PC-9 (cell line): ENCODE results near the gene CYP1A2. TPM values are rescaled to one million over a fixed set of nuclear protein-coding genes. Genes with fewer than 3 reads are reported as not detected.

ENCODE experiments used
- BruUV-seq: library from RNA; stranded (reverse); fragments of 400-500 nt; replicated peaks from 2 replicates; lab custom pipeline; 2021; lab: Mats Ljungman, UMichigan
- CTCF ChIA-PET: fragments of 300-600 bp; sonication (Branson Sonifier 250); formaldehyde crosslinking; loops from one replicate; lab custom pipeline; 2022; ENCODE audit warnings: antibody characterized with exemption; lab: Charles Lee
- POLR2A ChIA-PET: fragments of 300-600 bp; sonication (Branson Sonifier 250); formaldehyde crosslinking; loops from one replicate; lab custom pipeline; 2022; ENCODE audit warnings: antibody characterized with exemption; ENCODE audit not compliant: unreplicated experiment; lab: Charles Lee
- DNase-seq, 2 experiments: peaks; one replicate each; pipeline versions ENCODE4 v3.0.0 to v3.0.0-alpha.2; 2015 to 2022; ENCODE audit warnings: mixed read lengths in 1 of 2
- H2AFZ ChIP-seq: fragments of 200-600 bp; sonication (generic); 2 replicates; pipeline ENCODE4 v1.8.1; 2017; ENCODE audit warnings: antibody characterized with exemption
- H3F3A ChIP-seq: fragments of 200-600 bp; sonication (generic); 2 replicates; pipeline ENCODE4 v1.8.1; 2017; ENCODE audit warnings: antibody characterized with exemption, mild to moderate bottlenecking, low read depth; ENCODE audit not compliant: insufficient read depth
- H3K27ac ChIP-seq: fragments of 200-600 bp; sonication (generic); 2 replicates; pipeline ENCODE4 v1.6.1; 2016; ENCODE audit warnings: mixed run types
- H3K27me3 ChIP-seq: fragments of 200-600 bp; sonication (generic); 2 replicates; pipeline ENCODE4 v1.6.1; 2016; ENCODE audit warnings: low read depth, mixed run types; ENCODE audit not compliant: insufficient read depth
- H3K36me3 ChIP-seq: fragments of 200-600 bp; sonication (generic); 2 replicates; pipeline ENCODE4 v1.6.1; 2016; ENCODE audit warnings: low read depth, mixed run types
- H3K4me1 ChIP-seq: fragments of 200-600 bp; sonication (generic); replicated peaks from 2 replicates; pipeline ENCODE4 v1.6.1; 2016; ENCODE audit warnings: mixed run types; ENCODE audit not compliant: insufficient read depth
- H3K4me2 ChIP-seq: fragments of 200-600 bp; sonication (generic); 2 replicates; pipeline ENCODE4 v1.6.1; 2017; ENCODE audit warnings: mixed run types
- H3K4me3 ChIP-seq: fragments of 200-600 bp; sonication (generic); 2 replicates; pipeline ENCODE4 v1.6.1; 2016; ENCODE audit warnings: mixed run types
- H3K79me2 ChIP-seq: fragments of 200-600 bp; sonication (generic); 2 replicates; pipeline ENCODE4 v1.6.1; 2017; ENCODE audit warnings: low read depth, mixed run types
- H3K9me2 ChIP-seq: fragments of 200-600 bp; sonication (generic); 2 replicates; pipeline ENCODE4 v1.8.1; 2017; ENCODE audit warnings: mild to moderate bottlenecking; ENCODE audit not compliant: insufficient read depth
- H3K9me3 ChIP-seq: fragments of 200-600 bp; sonication (generic); 2 replicates; pipeline ENCODE4 v1.8.1; 2016; ENCODE audit warnings: low read depth; ENCODE audit not compliant: insufficient read depth
- H4K20me1 ChIP-seq: fragments of 200-600 bp; sonication (generic); 2 replicates; pipeline ENCODE4 v1.8.1; 2017; ENCODE audit not compliant: insufficient read depth
- CTCF ChIP-seq: fragments of 200-600 bp; sonication (generic); conservative IDR thresholded peaks from 2 replicates; pipeline ENCODE4 v1.6.1; 2017; ENCODE audit warnings: mixed run types, antibody characterized with exemption, mild to moderate bottlenecking, moderate library complexity
- EZH2 ChIP-seq: fragments of 200-600 bp; sonication (generic); IDR thresholded peaks from 2 replicates; pipeline ENCODE4 v1.8.0; 2017; ENCODE audit warnings: antibody characterized with exemption, low read depth
- intact Hi-C: fragments of 100-400 bp; cut with micrococcal nuclease; formaldehyde crosslinking; loops from one replicate; pipeline ENCODE4 v1.10.0; 2022; ENCODE audit not compliant: unreplicated experiment
- total RNA-seq: library from RNA; stranded (reverse); gene quantifications from 2 replicates; pipeline ENCODE4 v1.2.3, GENCODE V29; 2021

CYP1A2 gene
- total RNA-seq, 1 experiment from 2014 or later = not detected

GRCh38 chr15:74790080-74790916, 41.7 kb downstream of the CYP1A2 start:
- BruUV-seq = no TSS peak
- Histone ChIP-seq H3K27me3 (no peaks in the 10 kb centered on the region), H3K4me2 (no peak overlapping the region), H3K36me3 (peaks cover 6% of the 10 kb centered on the region), H3K9me2 (no peaks in the 10 kb centered on the region), H3F3A (no peaks in the 10 kb centered on the region), H2AFZ (no peak overlapping the region), H3K79me2 (peaks cover 48% of the 10 kb centered on the region), H3K4me3 (no peak overlapping the region), H4K20me1 (peaks cover 49% of the 10 kb centered on the region), H3K9me3 (no peaks in the 10 kb centered on the region), H3K27ac (no peak overlapping the region), H3K4me1 (peaks cover 15% of the 10 kb centered on the region)
- peak in 1 of 2 experiments; percentile 70 for DNase-seq
- CTCF ChIA-PET = no interaction called here
- intact Hi-C loops = no loop called here
- no peak for TF ChIP-seq EZH2
- no peak for TF ChIP-seq CTCF
- POLR2A ChIA-PET = interaction anchor here (0.5 to 0.7 kb wide), 2 partner anchors 234 to 430 kb away, joined by 3 read pairs; no protein-coding TSS in a partner anchor

GRCh38 chr15:74791007-74791406, 42.4 kb downstream of the CYP1A2 start:
- POLR2A ChIA-PET = no interaction called here
- Histone ChIP-seq H3K4me1 (peaks cover 15% of the 10 kb centered on the region), H3K79me2 (peaks cover 41% of the 10 kb centered on the region)

DNA sequence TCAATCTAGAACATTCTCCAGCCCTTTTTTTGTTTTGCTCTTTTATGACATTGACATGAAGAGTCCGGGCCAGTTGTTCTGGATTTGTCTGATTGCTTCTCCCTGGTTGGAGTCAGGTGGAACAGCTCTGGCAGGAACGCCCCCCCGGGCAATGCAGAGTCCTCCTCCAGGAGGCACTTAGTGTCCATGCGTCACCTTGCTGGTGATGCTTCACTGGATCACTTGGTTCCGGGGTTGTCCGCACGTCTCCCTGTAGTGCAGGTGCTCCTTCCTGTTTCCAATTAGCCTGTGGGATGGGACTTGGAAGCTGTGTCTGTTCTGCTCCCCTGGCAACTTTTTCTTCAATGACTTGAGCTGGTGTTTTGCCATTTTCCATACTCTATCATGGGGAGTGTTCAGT, 43.0 kb downstream of the CYP1A2 start:
- ChIA-PET POLR2A (no interaction called here), CTCF (no interaction called here)
- no peak overlapping the region for H3K4me2 ChIP-seq
- no peak for DNase-seq
- TF ChIP-seq EZH2 (no peak), CTCF (no peak)
- no peak overlapping the region for H3K27ac ChIP-seq
- no peaks in the 10 kb centered on the region for H3K27me3 ChIP-seq
- H3K4me3 ChIP-seq = no peak overlapping the region
- intact Hi-C loops = no loop called here
- peaks cover 36% of the 10 kb centered on the region for H3K79me2 ChIP-seq
- no peaks in the 10 kb centered on the region for H3F3A ChIP-seq
- H3K36me3 ChIP-seq = peaks cover 6% of the 10 kb centered on the region
- peaks cover 44% of the 10 kb centered on the region for H4K20me1 ChIP-seq
- peaks cover 15% of the 10 kb centered on the region for H3K4me1 ChIP-seq
- no peaks in the 10 kb centered on the region for H3K9me2 ChIP-seq
- BruUV-seq = no TSS peak
- no peak overlapping the region for H2AFZ ChIP-seq
- H3K9me3 ChIP-seq = no peaks in the 10 kb centered on the region

More at GRCh38 chr15:74791007-74791406, 42.4 kb downstream of the CYP1A2 start:
- DNase-seq = no peak
- CTCF ChIA-PET = no interaction called here
- Histone ChIP-seq H3K9me2 (no peaks in the 10 kb centered on the region), H3K27me3 (no peaks in the 10 kb centered on the region), H2AFZ (no peak overlapping the region), H4K20me1 (peaks cover 44% of the 10 kb centered on the region), H3K4me3 (no peak overlapping the region), H3K27ac (no peak overlapping the region), H3F3A (no peaks in the 10 kb centered on the region), H3K9me3 (no peaks in the 10 kb centered on the region), H3K36me3 (peaks cover 6% of the 10 kb centered on the region), H3K4me2 (no peak overlapping the region)
- intact Hi-C loops = no loop called here
- BruUV-seq = no TSS peak
- TF ChIP-seq CTCF (no peak), EZH2 (no peak)
